Stimulated activated CD8-positive, alpha-beta memory T cell treated with anti-CD3 and anti-CD28 coated beads, Interleukin-12 subunit alpha, Interleukin-12 subunit beta, amount 100 ng/mL, for 24 hours (primary cell): ENCODE data around the gene METTL1.

Experiments used
- DNase-seq: peaks from one replicate; pipeline ENCODE4 v3.0.0-alpha.2; 2020; ENCODE audit errors: extremely low read depth

The METTL1 gene

DNA sequence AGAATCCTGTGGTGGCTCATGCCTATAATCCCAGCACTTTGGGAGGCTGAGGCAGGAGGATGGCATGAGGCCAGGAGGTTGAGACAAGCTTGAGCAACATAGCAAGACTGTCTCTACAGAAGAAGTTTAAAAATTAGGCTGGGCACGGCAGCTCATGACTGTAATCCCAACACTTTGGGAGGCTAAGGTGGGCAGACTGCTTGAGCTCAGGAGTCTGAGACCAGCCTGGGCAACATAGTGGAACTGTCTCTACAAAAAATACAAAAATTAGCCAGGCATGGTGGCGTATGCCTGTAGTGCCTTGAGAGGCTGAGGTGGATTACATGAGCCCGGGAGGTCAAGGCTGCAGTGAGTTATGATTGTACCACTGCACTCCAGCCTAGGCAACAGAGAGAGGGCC lies 4.0 kb downstream of the METTL1 start:
- no peak for DNase-seq

DNA sequence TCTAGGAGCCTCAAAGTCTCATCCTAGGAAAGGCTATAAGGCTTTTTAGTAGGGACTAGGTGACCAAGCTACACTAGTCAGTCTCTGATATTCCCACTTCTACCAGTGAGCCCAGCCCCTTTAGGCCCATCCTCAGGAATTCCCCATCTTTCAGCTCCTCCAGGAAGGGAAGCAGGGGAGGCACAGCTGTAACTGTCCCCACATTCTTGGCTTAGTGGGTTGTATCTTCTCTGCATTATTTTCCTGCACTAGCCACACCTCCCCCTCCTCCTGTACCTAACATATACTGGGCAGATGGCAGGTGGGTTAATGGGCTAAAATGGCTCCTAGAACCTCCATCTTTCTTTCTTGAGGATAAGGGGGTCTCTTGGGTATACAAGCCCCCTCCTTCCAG lies 4.6 kb downstream of the METTL1 start:
- DNase-seq, result no peak

DNA sequence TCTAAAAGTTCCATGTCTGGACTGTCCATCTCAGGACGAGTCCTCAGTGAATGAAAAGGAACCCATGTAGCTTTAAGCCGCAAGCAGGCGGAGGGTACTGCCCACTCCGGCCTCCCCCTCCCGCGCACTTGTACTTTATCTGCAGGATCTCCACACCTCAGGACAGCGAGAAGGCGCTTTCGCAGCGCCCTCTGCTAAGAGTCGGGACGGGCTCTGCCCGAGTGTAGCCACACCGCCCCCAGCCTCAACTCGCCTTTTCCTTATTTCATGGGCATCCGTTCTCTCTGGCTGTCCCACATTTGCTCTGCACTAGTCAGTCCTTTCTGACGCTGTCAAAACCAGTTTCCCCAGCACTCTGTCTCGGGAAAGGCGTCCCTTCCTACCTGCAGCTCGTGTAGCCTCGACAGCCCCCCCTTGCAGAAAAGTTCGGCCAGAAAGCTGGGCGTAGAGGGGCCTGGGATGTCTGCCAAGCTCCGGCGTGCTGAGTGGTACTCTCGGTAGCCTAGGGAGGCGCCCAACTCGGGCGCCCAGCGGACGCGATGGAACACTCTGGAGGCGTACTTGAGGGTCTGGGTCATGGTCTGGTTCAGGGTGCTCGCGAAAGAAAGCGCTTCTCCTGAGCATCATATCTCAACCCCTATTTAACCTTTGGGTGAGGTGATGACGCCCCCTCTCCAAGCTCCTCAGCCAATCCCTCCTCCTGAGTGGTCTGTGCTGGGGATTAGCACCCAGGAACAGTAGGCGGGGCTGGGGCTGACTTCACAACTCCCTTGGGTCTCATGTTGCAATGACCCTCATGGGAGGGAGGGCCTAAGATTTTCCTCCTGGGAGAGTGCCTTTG lies 5.2 kb downstream of the METTL1 start, which contains the start of gene CYP27B1:
Gene CYP27B1, minus strand, starts transcription at position 615 of the 841 bp plus-strand sequence. Its CDS starts 37 bp downstream, at position 578.
- no peak for DNase-seq

DNA sequence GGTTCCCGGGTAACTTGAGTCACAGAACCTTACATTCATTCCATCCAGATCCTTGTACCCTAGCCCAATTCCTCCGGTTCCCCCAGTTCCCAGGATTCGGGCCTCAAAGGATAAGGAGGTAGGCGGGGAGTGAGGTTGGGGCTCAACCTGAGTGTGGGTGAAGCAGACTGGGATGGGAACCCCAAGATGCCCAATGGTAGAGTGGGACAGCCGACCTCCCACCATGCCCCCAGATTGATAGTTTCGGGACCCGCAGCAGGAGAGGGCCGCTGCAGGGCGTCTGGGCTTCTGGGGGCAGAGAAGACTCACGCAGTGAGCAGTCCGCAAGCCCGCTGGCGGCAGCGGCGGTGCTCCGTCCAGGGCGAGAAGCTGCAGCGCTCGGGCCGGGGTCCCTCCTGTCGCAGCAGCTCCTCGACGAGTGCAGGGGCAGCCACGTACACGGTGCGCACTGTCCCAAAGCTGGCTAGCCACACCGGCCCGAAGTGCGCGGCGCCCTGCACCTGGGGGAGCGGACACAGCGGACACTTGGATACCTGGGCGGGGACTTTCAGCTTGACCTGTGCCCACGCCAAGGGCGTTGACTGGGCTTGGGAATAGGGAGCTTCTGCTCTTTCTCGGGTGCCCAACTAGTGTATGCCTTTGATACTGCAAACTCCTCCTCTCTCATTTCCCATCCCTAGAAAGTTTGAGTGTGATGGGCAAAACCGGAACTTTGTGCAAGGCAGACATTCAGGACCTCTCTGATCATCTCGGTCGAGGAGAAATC lies 6.0 kb downstream of the METTL1 start:
- no peak for DNase-seq

DNA sequence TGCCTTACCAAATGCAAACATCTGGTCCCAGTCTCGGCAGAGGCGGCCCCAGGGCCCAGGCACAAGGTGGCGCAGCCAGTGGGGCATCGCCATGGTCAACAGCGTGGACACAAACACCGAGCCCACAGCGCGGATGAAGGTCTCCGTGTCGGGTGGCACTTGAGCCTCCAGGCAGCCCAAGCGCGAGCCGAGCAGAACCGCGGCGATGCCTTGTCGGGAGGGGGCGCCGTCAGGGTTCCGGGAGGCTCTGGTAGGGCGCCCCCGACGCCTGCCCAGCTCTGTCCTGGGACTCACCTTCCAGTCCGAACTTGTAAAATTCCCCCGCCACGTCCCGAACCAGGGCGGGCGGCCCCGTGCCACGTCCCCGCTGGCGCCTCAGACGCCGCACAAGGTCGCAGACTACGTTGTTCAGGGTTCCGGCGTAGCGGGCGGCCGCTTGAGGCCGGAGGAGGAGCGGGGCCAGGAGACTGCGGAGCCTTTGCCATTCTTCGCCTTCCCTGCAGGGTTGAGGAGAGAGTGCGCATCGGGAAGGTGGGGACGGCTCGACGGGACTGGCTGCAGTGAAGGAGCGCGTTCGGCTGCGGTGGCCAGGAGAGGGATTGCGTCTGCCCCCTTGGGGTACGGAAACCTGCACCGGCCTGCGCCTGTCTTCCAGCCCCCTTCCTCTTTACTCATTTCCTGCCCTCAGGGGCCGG lies 6.8 kb downstream of the METTL1 start:
- no peak for DNase-seq

DNA sequence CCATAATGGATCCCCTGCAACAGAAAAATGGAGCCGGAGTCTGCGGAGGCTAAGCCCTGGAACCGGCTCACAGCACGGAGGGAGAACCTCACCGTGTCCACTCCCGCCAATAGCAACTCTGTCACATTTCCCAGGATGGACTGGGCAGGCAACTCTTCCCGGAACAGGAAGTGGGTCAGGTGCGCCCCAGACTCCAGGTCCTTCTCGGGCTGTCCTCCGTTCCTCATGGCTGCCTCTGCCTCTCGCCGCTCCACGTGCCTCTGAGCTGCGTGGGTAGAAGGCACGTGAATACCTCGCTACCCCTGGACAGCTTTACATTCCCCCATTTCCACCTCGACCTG lies 7.3 kb downstream of the METTL1 start:
- DNase-seq, result no peak

DNA sequence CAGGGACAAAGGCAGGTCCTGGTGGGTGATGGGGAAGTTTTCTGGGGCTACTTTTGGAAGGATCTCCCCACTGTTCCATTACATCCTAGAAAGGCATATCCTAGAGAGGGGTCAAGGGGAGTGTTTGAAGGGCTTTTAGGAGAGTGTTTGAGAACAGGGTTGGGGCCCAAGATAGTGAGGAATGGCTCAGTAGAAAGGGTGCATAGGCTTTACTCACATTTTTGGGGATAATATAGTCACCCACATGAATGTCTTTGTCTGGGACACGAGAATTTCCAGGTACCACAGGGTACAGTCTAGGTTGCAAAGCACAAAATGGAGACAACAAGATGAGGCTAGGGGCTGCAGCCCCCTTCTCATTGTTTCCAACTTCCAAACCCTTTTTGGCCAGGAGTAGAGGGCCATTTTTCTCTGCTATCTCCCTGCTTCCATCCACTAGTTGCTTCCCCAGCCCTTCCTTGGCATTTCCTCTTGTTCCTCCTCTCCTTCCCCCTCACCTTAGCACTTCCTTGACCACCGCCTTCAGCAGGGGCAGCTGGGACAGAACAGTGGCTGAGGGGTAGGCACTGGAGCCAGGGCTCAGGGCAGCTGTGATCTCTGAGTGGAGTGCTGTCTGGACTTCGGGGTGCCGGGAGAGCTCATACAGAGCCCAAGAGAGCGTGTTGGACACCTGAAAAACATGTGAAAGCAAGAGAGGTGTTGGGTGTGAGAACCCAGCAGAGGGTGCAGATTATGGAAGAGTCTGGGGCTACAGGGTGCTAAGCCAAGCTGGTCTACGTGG lies 7.8 kb downstream of the METTL1 start:
- DNase-seq, result no peak

DNA sequence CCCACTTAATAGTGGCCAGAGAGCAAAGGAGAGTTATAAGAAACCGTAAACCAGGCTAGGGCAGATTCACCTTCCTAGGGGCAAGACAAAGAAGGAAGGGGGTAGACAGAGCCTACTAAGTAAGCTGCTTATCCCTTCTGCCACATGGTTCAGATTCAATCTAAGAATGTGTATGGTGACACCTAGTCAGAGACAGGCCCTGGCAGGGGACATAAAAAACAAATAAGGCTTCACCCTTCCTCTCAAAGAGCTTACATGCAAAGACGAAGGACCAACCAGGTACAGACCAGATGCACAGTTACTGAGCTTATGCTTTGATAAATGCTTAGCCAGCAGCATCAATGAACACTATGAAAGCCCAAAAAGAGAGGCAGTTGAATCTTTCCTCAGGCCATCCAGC lies 9.4 kb downstream of the METTL1 start:
- DNase-seq, result no peak

DNA sequence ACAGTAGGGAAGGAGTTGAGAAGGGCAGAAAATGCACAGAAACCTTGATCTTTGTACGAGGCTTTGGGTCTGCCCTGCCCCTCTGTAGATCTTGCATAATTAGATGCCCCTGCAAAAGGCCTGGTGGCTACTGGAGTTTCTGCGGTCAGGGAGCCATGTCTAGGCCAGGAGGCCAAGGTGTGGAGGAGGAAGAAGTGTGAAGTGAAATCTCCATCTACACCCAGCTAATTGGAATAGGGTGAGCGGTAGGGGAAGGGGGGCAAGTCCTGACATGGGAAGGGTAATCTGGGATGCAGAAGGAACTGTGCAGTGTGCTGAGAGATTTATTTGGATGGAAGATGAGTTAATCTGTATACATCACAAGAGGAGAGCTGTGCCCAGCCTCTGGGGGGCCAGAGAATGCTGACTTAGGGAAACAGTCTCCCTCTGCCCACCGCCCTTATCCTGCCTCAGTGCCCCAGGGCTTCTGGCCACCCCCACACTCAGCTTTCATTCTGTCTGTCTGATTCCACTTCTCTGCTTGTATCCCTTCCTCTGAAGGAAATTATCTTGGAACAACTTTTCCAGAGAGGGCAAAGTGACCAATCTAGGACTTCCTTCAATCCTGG lies 10.4 kb downstream of the METTL1 start:
- no peak for DNase-seq

DNA sequence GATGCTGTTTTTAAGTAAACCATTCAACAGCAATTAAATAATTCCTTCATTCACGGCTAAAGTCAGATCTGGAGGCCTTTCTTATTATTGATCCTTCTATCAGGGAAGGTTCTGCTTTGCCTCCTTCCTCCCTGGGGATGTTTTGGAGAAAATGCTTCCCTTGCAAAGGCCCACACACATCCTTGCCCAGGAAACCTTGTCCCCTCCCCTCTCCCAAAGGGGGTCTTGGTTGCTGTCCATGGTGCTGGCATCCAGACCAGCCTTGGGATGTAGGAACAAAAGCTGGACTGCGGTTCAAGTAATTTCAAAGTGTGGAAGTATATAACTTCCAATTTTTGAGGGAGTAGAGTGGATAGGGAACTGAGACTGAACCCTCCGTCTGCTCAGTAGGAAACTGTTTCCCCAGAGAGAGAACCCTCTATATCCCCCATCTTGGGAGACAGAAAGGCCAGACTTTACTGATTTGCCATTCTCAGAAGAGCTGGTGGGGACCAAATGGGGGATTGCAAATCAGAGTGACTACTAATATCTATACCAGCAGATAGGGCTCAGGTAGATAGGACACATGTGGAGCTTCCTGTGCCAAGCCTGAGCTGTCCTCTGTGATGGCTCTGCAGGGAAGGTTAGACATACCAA lies 11.4 kb downstream of the METTL1 start:
- DNase-seq, result no peak

DNA sequence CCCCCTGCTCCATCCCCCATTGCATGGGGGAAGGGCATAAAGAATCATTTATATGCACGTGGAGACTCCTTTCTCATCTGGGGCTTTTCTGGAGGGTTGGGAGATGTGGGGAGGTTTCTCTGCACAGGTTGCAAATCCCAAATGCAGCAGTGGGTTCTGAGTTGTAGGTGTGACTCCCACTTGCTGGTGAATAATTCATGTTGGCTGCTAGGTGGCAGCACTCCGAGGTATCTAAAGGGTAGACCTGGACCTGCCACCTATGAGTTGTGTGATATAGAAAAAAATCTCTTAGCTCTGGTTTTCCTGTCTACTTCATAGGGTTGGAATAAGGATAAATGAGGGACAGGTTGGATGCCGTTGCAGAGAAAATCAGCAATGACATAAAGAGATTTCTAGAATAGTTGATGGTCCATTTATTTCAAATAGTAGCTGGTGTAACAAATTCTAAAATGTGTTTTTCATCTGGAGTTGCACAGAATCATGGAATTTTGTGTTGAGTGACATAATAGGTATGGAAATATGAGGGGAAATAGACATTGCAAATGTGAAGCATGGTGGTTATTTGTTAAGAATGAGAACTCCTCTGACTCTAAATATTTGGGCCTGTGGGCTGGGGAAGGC lies 12.4 kb downstream of the METTL1 start:
- no peak for DNase-seq

DNA sequence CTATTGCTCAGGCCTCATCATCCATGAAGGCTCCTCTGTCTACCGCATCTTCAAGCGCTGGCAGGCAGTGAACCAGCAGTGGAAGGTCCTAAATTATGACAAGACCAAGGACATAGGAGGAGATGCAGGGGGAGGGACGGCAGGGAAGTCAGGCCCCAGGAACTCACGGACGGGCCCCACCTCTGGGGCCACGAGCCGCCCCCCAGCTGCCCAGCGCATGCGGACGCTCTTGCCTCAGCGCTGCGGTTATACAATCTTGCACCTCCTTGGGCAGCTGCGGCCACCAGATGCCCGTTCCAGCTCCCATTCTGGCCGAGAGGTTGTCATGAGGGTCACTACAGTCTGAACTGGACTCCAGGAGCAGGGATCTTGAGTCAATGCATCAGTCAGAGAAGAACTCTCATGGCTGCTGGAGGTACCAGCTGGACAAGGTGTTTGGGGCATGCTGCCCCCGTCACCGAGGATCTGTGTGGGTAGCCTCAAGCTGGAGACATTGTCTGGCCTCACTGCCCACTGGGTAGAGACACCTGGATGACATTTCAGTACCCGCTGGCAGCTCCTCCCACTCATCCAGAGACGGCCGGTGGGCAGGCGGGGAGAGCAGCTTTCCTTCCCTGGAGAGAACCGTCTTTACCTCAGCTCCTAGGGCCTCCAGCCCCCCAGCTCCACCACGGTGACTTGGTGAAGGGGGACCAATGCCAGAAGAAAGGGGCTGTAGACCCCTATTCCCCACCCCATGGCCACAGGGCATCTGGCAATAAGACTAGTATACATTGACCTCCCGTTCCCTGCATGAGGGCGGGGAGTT lies 13.1 kb downstream of the METTL1 start:
- DNase-seq, result no peak

DNA sequence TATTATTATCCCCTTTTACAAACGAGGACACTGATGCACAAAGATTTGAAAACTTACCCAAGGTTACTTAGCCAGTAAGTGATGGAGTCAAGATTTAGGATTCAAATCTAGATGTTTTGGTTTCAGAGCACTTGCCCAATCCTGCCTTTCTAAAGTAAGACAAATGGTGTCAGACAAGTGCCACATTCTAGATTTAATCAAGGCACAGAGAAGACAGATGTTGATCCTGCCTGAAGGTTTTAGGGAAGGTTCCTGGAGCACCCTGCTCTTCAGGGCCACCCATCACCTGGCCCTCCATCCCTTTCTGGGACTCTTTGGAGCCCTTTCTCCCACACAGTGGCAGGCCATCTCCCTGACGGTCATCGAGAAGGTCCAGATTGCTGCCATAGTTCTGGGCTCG lies 14.1 kb downstream of the METTL1 start:
- DNase-seq, result no peak

DNA sequence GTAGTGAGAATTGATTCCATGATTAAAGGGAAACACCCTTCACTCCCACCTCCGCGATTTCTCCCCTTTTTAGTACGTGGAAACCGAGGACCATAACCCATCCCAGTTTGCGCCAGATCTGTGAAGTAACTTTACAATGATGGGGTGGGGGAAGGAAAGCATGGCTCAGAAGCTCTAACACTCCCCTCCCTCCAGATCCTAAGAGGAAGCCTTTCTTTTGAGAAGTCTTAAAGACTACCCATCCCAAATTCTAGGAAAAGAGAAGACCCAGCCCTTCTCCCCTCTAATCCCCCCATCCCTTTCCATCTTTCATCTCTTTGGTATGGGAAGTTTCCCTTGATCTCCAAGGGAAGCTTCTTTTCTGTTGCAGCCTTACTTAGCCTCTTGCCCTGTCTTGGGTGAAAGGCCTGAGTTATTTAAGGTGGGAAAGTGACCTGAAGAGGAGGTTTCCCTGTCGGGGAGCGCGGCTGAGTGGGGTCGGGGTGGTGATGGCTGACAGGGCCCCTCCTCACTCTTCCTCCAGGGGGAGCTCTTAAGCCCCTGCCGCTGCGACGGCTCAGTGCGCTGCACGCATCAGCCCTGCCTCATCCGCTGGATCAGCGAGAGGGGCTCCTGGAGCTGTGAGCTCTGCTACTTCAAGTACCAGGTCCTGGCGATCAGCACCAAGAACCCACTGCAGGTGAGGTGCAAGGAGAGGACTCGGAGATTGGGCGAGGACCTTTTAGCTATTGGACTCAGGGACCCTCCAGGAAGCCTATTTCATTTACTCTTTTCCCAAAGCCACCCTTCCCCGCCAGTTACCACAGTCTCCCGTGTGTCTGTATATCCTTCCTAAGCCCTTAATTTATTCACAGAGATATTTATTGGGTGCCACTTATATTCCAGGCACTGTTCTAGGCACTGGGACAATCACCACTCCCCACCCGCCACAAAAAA lies 15.2 kb downstream of the METTL1 start:
- no peak for DNase-seq

DNA sequence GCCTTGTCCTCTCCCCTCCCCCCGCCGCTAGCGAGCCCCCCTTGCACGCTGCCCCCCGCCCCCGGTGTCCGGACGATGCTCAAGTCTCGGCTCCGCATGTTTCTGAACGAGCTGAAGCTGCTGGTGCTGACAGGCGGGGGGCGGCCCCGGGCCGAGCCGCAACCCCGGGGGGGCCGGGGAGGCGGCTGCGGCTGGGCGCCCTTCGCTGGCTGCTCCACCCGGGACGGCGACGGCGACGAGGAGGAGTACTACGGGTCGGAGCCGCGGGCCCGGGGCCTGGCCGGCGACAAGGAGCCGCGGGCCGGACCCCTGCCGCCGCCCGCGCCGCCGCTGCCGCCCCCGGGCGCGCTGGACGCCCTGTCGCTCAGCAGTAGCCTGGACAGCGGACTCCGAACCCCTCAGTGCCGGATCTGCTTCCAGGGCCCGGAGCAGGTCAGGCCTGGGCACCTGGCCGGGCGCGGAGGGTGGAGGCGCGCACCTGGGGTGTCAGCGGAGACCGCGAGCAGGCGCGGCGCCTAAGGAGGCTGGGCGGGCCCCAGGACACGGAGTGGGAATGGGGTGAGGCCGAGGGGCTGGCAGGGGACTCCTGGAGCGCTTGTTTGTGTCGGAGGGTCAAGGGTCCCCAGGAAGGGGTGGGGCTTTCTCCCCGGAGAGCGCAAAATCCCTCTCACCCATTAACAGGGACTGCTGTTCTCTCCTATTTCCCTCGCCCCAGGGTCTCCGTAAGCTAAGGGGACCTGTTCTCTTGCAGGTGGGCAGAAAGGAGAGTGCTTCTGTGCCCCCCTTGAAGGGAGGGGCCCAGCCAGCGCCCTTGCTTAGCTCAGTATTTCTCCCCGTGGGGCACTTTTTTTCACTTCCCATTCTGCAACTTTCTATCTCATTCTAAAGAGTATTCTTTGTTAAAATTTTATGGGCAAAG lies 16.2 kb downstream of the METTL1 start:
- DNase-seq, result no peak

DNA sequence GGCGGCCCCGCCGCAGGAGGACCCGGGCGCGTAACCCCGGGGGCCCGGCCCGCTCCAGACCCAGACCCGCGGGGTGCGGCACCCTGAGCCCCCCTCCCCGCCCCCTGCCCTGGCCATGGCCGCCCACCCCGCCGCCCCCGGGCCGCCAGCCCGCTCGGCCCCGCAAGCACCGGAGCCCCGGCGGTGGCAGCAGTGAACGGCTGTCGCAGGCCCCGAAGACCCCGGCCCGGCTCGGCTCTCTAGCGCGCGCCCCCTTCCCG lies 16.8 kb downstream of the METTL1 start:
- no peak for DNase-seq

DNA sequence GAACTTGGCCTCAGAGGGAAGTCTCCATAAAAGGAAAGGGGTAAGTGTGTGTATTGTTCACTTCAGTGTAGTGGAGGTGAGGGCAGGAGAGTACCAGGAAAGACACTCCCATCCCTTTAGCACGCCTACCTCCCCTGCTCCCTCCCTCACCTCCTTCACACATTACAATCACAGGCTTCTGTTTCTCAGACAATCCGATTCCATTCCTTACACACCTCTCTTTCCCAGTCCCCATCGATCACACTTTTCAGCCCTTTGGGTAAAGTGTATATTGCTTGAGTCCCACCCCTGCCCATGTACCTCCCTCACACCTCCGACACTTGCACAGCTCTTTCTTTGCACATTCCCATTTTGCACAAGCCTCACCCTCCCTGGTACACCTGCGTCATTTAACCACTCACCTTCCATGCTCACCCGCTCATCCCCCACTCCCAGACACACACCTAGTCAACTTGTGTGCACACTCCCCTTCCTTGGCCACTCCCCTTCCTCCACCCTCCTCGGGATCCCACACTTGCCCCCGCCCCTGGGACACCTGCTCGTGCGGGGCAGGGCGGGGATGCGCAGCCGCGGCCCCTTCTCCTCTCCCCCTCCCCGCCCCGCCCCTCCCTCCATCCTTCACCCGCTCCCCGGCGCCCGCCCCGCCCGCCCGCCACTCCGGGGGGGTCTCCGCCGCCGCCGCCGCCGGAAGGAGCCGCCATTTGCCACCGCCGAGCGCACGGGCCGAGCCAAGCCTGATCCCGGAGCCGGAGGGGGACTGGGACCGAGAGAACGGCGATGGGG lies 17.3 kb downstream of the METTL1 start, which contains the start of gene MARCHF9:
Gene MARCHF9, plus strand, starts transcription at position 693 of the 783 bp plus-strand sequence. CDS start 426 bp downstream, outside the sequence.
- no peak for DNase-seq
